CD1c-positive myeloid dendritic cell (primary cell): ENCODE data around the gene PDIK1L.

Experiments used
- DNase-seq: peaks from one replicate; pipeline ENCODE4 v3.0.0-alpha.2; 2016; ENCODE audit errors: extremely low spot score

The PDIK1L gene

GRCh38 chr1:26122988-26123973 lies 11.7 kb downstream of the PDIK1L start:
- DNase-seq: peak; percentile 36

- DNase-seq: no peak
Measured at GRCh38 chr1:26124418-26125331, 13.1 kb downstream of the PDIK1L start.

- no peak for DNase-seq
Measured at GRCh38 chr1:26125382-26125781, 13.8 kb downstream of the PDIK1L start.

DNA sequence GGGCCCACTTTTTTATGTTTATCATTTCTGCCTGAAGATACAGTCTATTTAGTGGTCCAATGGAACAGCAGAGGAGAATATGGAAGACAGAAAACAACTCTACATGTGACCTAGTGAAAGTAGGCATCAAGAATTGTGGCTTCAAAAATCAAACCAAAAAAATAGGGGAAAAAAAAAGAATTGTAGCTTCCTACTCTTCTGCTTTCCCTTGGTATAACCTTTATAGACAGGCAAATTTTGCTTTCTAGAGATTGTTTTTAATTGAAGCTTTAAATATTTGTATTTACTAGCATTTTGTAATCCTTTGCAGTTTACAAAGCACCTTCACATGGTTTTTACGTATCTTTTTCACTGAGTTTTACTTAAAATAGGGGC lies 14.3 kb downstream of the PDIK1L start:
- DNase-seq: no peak

DNA sequence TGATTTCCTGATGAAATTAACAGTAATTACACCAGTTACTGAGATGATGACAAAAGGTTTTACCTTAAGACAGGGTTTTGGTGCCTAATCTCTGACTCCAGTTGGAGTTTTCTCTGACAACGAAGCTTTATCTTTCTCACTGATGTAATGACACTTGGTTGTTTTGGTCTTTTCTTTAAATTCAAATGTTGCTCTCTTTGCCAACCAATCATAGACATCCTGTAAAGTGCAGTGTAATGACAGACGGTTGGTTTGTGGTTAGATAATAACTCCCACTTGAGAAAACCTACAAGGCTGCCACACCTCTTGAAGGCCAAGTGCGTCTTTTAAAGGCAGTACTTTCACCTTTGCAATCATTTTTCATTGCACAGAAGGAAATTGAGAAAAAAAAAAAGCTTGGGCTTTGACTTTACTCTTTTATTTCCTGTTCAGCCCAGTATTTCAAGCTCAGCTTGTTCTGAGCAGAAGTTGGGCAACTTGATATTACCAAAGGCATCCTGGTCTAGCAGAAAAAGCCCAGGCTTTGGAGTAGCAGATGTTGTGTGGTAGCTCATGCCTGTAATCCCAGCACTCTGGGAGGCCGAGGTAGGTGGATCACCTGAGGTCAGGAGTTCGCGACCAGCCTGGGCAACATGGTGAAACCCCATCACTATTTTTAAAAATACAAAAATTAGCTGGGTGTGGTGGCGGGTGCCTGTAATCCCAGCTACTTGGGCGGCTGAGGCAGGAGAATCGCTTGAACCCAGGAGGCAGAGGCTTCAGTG lies 14.9 kb downstream of the PDIK1L start:
- peak; percentile 72 for DNase-seq

DNA sequence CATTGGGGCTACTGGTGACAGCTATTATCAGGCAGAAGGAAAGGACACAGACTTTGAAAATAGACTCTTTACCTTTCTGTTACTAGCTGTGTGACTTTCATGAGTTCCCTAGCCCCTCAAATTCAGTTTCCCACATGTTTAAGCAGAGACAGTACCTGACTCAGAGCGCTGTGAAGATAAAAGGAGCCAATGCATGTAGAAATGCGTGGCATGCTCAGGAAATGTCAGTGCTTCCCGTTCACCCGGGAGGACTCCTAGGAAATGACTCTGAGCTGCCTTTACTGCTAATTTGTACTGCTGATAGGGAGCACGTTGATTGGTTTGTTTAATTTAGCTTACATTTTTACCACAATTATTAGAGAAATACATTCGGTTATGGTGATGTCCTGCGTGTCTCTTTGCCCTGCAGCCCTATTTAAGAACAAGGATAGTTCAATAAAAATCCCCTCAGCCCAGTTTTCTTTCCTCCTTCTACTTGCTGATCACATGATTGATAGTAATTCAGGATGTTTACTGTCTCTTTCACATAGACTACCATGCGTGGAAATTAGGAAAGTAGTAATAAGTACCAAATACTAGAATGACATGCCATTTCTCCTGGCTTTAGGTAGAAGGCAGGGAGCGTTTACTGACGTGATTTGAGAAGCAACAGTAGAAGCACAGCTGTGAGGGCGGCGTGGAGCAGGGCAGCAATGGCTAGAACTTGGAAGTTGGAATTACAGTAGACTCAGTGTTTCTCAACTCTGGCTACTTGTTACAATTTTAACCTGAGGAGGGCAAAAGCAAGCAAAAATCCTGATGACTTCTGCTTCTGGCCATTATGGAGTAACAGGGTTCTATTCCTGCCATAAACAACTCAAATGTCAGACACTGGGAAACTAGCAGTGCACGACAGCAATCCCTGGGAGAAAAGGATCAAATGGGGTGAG lies 15.9 kb downstream of the PDIK1L start:
- DNase-seq: peak; percentile 31

- no peak for DNase-seq
Measured at GRCh38 chr1:26129778-26130177, 18.2 kb downstream of the PDIK1L start.

DNA sequence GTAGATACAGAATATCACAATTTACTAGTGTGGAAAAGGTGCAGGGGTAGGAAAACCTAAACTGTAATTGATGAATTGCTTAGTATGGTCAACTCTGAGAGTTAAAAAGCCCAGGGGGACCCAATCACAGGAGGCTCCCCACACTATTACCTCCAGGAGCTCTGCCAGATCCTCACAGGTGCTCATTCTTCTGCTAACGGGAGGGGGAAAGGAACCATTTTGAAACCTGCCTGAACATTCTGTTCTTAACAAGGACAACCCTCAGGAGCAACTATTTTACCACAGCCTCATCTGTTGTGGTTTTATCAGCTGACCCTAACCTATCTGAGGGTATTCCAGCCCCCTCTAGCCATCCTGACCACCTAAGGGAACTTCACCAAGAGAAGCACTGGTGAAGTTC lies 19.1 kb downstream of the PDIK1L start:
- no peak for DNase-seq

- DNase-seq: no peak
Measured at GRCh38 chr1:26132128-26132833, 20.7 kb downstream of the PDIK1L start.

DNA sequence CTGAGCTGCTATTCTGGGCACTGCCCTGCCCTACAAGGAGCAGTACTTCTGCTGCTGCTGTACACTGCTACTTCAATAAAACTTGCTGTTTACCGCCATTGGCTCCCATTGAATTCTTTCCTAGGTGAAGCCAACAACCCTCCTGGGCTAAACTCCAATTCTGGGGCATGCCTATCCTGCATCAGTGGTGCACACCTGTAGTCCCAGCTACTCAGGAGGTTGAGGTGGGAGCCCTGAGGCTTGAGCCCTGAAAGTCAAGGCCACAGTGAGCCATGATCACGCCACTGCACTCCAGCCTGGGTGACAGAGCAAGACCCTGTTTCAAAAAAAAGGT lies 21.2 kb downstream of the PDIK1L start:
- DNase-seq: no peak

DNA sequence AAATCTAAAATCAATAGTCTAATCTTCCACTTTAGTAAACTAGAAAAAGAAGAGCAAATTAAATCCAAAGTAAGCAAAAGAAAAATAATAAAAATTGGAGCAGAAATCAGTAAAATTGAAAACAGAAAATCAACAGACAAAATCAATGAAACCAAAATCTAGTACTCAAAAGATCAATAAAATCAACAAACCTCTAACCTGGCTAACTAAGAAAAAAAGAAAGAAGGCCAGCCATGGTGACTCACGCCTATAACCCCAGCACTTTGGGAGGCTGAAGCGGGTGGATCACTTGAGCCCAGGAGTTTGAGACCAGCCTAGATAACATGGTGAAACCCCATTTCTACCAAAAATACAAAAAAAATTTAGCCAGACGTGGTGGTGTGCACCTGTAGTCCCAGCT lies 22.8 kb downstream of the PDIK1L start:
- no peak for DNase-seq

DNA sequence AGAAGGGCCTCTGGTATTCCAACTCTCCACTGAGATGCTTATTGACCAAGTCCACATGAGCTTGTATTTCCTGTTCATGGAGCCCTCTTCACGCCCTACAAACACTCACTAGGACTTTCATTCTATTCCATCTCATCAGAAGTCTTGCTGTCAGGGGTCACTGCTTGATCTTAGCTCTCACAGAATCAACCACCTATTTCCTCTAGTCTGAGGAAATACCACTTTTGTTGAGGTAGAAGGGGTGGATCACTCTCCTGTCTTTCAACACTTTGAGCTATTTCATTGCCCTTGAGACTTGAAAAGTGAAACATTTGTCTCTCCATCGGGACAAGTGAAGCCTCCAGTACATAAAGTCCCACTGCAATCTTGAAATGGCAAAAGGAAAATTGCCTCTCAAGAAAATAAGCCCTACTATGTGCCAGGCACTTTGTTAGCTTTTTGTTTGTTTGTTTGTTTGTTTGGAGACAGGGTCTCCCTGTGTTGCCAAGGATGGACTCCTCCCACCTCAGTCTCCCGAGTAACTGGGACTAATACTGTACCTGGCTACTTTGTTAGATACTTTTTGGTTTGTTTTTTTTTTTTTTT lies 27.4 kb downstream of the PDIK1L start:
- DNase-seq: no peak

DNA sequence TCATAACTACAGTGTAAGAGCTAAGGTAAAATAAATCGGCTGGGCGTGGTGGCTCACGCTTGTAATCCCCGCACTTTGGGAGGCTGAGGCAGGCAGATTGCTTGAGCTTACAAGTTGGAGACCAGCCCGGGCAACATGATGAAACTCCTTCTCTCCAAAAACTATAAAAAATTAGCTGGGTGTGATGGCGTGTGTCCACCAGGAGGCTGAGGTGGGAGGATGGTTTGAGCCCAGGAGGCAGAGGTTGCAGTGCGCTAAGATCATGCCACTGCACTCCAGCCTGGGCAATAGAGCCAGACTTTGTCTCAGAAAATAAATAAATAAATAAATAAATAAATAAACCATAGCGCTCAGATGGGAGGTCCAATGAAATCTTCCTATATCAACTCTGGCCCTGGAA lies 30.5 kb downstream of the PDIK1L start:
- no peak for DNase-seq

DNA sequence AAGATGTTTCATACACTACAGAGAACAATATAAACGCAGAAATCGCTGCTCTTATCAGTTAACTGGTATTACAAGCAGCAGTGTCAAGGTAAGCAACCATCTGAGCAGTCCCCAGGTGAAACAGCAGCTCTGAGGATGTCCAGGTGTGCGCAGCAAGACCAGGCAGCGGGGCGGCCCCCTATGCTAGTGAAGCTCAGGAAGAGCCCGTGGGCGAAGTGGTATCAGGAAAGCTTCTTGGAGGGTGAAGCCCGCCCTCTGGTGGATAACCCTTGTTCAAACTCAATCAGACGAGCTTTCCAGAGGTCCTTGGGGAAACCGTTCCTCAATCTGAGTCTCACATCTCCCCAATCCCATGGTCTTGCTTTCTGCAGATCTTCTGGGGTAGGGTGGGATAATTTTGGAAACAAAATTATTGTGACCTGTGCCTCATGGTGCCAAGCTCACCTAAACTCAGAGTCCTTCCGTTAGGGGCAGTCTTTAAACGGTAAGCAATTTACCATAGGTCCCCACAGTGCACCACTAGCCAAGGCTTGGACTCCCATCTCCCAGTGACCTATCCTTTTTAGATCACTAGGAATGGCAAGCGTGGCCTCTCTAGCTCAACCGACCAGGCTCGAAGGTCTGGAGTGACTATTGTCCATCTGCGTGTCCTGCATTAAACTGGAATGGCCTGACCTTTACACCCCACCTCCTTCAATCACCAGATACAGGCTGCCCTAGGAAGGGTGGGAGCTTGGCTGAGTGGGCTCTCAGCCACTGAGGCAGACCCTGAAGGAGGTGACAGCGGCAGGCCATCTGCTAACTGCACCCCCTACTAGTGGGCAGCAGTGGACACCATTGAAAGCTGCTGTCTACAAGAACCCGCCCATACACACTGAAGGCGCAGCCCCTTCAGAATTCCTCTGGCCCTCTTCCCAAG lies 33.7 kb downstream of the PDIK1L start:
- peak; percentile 88 for DNase-seq

DNA sequence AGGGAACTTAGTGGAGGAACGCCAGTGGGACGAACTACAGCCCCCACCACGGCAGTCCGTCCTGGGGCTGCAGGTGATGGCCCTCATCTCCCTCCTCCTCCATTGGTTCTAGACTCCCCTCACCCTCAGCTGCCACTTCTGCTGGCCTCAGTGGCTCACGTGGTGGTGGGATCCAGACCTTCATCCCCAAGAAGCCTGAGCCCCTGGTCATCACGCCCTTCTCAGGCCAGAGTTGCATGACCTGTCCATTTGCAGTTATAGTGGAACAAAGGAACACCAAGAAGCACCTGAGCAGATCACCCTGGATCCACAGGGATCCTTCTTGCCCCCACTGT lies 34.3 kb downstream of the PDIK1L start:
- DNase-seq: no peak

- DNase-seq: no peak
Measured at GRCh38 chr1:26148887-26149286, 37.3 kb downstream of the PDIK1L start.

DNA sequence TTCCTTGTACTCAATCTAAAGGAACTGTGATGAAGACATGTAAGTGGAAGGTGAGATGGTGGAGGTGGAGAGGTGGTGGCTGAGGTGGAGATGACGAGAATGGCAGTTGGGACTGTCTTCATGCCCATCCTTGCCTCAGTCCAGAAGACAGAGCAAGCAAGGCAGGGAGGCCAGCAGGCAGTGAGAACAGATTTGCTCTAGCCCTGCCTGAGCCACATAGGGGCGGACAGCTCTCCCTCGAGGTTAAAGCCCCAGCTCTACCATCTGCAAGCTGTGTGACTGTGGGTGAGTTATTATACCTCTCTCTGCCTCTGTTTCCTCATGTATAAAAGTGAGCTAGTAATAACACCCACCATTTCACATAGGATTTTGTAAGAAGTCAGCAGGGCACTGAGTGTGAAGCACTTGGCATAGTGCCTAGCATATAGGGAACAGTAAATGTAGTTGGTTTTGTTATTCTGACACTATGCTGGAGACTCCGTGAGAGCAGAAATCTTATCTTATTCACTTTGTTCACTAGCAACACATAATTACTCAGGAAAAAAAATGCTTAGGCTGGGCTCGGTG lies 42.4 kb downstream of the PDIK1L start:
- peak; percentile 51 for DNase-seq

DNA sequence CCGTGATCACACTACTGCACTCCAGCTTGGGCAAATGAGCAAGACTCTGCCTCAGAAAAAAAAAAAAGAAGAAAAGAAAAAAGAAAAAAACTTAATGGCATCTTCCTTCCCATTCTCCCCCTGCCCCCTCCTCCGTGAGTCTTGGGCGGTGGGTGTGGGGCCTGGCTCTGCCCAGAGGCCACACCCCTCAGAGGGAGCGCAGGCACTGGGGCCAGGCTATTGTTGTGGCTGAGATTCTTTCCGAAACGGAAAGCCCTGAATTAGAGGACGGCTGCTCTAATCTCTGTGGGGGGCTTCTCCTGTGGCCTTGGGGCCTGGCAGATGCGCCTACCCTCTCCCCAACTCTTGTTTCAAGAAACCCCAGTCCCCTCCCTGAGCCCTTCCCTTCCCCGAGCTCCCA lies 43.1 kb downstream of the PDIK1L start:
- no peak for DNase-seq
